Epithelial cell of proximal tubule (primary cell): ENCODE data around the gene ZNF575. TPM values are rescaled to one million over a fixed set of nuclear protein-coding genes. Genes with fewer than 3 reads are reported as not detected.
A peak's percentile ranks its signal among the peaks of the same experiment; 100 is the strongest.
"Not testable (repeated sequence)": the region's sequence is repeated elsewhere in the genome, so short reads cannot be mapped to it uniquely, and the experiment has no call there.

Source experiments
- DNase-seq: peaks from one replicate; pipeline ENCODE4 v3.0.0-alpha.2; 2011; ENCODE audit warnings: low read depth
- H3K4me3 ChIP-seq: 2 replicates; pipeline ENCODE4 v1.5.1; 2011; ENCODE audit warnings: low read depth, mild to moderate bottlenecking, low read length
- total RNA-seq: library from RNA; depleted of rRNA; stranded (reverse); fragments of >200 nt; gene quantifications from 2 replicates; pipeline ENCODE4 v1.2.3, GENCODE V29; 2015
- TF ChIP-seq, protein P1 (sequence below): conservative IDR thresholded peaks from 2 replicates; pipeline ENCODE4 v1.5.1; 2012; ENCODE audit warnings: low read depth, mild to moderate bottlenecking, low read length

ZNF575 gene
- total RNA-seq, 1 donor from 2014 or later: not detected

DNA sequence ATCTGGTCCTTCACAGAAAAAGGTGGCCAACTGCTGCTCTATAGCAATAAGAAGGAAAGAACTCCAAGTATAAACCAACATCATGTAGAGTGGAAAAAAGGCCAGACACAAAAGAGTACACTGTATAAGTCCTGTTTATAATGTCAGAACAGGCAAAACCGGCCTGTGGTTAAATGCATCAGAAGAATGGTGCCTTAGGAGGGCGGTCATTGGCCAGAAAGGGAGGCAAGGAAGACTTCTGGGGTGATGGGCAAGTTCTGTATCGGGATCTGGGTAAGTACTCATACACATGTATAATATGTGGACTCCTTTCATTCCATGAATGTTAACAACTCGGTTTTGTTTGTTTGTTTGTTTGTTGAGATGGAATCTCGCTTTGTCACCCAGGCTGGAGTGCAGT lies 10.1 kb upstream of the ZNF575 start:
- H3K4me3 ChIP-seq: no peak overlapping the region
- no peak for DNase-seq
- TF ChIP-seq, protein P1, sequence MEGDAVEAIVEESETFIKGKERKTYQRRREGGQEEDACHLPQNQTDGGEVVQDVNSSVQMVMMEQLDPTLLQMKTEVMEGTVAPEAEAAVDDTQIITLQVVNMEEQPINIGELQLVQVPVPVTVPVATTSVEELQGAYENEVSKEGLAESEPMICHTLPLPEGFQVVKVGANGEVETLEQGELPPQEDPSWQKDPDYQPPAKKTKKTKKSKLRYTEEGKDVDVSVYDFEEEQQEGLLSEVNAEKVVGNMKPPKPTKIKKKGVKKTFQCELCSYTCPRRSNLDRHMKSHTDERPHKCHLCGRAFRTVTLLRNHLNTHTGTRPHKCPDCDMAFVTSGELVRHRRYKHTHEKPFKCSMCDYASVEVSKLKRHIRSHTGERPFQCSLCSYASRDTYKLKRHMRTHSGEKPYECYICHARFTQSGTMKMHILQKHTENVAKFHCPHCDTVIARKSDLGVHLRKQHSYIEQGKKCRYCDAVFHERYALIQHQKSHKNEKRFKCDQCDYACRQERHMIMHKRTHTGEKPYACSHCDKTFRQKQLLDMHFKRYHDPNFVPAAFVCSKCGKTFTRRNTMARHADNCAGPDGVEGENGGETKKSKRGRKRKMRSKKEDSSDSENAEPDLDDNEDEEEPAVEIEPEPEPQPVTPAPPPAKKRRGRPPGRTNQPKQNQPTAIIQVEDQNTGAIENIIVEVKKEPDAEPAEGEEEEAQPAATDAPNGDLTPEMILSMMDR: no peak

DNA sequence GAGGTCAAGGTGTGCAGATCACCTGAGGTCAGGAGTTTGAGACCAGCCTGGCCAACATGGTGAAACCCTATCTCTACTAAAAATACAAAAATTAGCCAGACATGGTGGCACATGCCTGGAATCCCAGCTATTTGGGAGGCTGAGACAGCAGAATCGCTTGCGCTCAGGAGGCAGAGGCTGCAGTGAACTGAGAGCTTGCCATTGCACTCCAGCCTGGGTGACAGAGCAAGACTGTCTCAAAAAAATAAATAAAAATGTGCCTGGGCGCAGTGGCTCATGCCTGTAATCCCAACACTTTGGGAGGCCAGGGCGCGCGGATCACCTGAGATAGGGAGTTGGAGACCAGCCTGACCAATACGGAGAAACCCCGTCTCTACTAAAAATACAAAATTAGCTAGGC lies 9.3 kb upstream of the ZNF575 start:
- not testable (repeated sequence) for DNase-seq, H3K4me3 ChIP-seq

DNA sequence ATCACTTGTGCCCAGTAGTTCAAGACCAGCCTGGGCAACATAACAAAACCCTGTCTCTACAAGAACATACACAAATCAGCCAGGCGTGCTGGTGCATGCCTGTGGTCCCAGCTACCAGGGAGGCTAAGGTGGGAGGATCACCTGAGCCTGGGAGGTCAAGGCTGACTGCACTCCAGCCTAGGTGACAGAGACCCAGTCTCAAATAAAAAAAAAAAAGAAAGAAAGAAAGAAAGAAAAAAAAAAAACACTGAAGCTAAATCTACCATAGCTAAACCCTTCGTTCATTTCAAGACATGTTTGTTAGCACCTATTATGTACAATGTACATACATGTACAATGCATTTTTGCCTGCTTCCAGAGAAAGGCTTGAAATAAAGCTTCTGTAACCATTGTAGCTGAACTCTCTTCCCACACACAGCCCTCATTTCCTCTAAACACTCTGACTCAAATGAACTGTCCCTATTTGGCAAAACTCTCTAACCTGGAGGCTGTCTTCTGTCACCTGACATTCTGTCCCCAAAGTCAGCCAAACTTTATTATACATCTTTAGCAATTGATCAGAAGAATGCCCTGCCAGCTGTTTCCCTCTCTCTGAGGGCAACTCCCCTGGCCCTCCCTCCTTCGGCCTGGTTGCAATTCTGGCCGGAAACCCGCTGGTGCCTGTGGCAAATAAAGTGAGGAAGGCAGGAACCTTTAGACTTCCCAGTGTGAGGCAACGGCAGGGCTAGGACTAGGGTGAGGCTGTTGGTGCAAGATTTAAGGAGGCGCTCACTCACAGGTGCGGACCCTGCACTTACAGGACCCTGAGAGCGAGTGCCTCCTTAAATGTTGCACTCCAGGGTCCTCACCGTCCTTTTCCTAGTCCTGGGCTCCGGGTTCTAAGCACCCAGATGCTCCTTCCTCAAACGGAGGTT lies 7.8 kb upstream of the ZNF575 start:
- TF ChIP-seq, protein P1: no peak
- DNase-seq: no peak
- H3K4me3 ChIP-seq: peak overlapping the region; percentile 95

DNA sequence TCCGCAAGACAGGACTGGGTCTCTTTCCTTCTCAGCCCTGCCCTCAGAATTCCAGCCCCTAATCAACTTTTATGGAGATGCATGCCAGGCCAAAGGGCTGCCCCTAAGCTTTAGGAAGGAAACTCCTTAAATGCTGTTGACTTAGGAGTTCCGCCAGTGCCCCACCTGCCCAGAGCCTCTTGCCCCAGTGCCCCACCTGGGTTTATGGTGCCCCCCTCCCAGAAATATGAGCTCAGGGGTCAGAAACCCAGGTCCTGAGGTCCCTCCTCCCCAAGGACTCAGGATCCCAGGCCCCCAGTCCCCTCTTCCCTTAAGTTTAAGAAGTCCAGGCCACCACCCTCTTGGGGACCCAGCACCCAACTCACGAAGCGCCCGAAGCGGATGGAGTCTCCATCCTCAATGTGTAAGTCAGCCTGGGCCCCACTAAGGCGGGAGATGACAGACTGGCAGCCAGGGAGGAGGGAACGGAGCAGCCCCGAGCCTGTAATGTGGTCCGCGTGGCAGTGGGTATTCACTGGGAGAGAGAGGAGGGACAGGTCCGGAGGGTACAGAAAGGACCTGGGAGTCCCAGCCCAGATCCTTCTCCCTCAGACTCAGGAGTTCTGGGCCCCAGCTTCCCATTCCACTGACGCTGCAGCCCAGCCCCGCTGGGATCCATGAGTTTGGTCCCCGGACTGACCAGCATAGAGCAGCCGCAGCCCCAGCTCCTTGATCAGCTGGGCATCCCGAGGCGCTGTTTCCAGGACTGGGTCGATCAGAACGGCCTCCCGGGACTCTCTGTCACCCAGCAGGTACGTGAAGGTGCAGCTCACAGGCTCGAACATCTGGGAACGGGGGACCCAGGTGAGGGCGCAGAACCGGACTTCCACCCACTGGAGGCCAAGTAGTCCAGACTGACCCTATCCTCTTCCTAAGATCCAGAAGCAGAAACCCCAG lies 6.9 kb upstream of the ZNF575 start:
- peak overlapping the region; percentile 95 for H3K4me3 ChIP-seq
- no peak for DNase-seq
- TF ChIP-seq, protein P1: no peak

DNA sequence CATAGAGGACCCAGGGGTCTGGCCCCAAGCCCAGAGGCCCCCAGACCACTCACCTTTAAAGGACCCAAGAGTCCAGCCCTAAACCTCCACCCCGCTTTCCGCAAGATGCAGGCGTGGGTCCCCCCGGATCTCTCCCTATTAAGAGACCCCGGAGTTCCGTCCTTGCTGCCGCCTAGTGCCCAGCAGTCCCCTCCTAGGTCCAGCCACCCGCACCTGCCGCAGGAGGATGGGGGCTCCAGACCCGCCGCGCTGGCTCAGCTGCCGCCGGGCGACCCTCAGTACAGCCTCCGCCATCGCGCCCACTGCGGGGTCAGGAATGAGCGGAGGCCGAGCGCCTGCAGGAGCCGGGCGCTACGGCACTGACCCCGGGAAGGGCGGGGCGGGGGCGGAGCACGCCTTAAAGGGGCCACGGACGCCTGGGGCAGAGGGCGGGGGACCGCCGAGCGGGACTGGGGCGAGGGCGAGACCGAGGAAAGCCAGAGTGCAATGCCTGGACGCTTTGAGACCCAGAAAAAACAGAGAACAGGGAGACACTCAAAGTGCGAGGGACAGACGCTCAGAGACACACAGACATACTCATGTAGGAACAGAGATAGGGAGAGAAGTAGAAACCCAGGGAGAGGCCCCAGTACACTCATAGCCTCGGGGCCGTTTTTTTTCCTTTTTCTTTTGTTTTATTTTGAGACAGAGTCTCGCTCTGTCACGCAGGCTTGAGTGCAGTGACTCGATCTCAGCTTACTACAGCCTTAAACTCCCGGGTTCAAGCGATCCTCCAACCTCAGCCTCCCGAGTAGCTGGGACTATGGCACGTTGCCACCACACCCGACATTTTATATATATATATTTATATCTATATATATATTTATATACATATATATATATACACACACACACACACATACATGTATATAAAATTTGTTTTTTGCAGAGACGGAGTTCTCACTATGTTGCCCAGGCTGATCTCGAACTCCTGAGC lies 5.8 kb upstream of the ZNF575 start, which contains the start of gene ETHE1:
Gene ETHE1, minus strand, starts transcription at position 318 of the 976 bp plus-strand sequence. Its CDS starts 24 bp downstream, at position 294.
- DNase-seq: no peak
- H3K4me3 ChIP-seq: peak within 1 kb of the TSS; percentile 95
- TF ChIP-seq, protein P1: no peak

DNA sequence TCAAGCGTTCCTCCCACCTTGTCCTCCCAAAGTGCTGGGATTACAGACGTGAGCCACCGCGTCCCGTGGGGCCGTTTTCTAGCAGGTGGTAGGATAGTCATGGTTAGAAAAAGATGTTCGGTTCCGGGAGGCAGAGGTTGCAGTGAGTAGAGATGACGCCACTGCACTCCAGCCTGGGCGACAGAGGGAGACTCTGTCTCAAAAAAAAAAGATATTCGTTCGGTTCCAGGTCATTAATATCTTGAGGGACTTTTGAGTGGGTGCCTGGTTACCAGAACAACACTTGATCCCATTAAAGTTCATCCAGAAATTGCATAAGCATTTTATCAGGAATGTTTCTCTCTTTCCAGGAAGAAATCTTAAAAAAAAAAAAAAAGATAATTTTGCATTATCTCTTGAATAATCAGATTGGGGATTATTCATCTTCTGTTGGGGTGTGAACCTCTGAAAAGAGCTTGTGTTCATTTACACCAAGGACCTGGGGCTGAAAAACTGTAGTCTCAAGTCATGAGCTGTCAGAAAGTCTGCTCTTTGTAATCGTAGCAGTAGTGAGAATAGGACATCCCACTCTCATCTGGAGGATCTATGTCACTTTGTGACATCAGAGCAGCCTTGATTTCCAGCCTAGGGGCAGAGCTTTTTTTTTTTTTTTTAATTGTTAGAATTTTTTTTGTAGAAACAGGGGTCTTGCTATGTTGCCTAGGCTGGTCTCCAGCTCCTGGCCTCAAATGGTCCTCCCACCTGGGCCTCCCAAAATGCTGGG lies 4.9 kb upstream of the ZNF575 start:
- H3K4me3 ChIP-seq: peak overlapping the region; percentile 95
- TF ChIP-seq, protein P1: no peak
- no peak for DNase-seq
